ENCODE results near the gene EMCN.

GRCh38 chr4:100494166-100494565 lies 23.7 kb downstream of the EMCN start:
- TF ChIP-seq CTCF (IDR thresholded peaks at IDR 0.05) (no peak), EP300 (IDR thresholded peaks at IDR 0.05) (no peak), POLR2A (IDR thresholded peaks at IDR 0.05) (no peak)

Measured in sigmoid colon (tissue), 4 donors.